DND-41 (cell line): ENCODE measurements around the gene FOS.
A peak's percentile ranks its signal among the peaks of the same experiment; 100 is the strongest.

Experiments
- ATAC-seq: fragments of 200-7000 bp; cut with Tn5 transposase; 3 replicates; pipeline ENCODE4 v1.9.1; 2021; ENCODE audit warnings: low read depth; ENCODE audit not compliant: insufficient read depth
- DNase-seq: peaks from one replicate; pipeline ENCODE4 v3.0.0-alpha.2; 2020
- H2AFZ ChIP-seq: 2 replicates; pipeline ENCODE4 v1.6.0; 2012; ENCODE audit warnings: low read depth, low read length
- H3K27ac ChIP-seq: 2 replicates; pipeline ENCODE4 v1.5.1; 2012; ENCODE audit warnings: low read length, inconsistent platforms
- H3K27me3 ChIP-seq: fragments of 200-600 bp; sonication (generic); 2 replicates; pipeline ENCODE4 v1.6.0; 2012; ENCODE audit warnings: low read length, mild to moderate bottlenecking, inconsistent platforms; ENCODE audit not compliant: insufficient read depth, poor library complexity
- H3K36me3 ChIP-seq: 2 replicates; pipeline ENCODE4 v1.5.1; 2012; ENCODE audit warnings: low read length, inconsistent platforms; ENCODE audit not compliant: insufficient read depth
- H3K4me1 ChIP-seq: 2 replicates; pipeline ENCODE4 v1.5.1; 2012; ENCODE audit warnings: mild to moderate bottlenecking, low read length; ENCODE audit not compliant: insufficient read depth
- H3K4me2 ChIP-seq: 2 replicates; pipeline ENCODE4 v1.6.0; 2012; ENCODE audit warnings: mild to moderate bottlenecking, moderate library complexity, low read length, inconsistent platforms; ENCODE audit not compliant: insufficient read depth
- H3K4me3 ChIP-seq, 2 experiments: fragments of 200-600 bp in 1 of 2; shearing (Covaris generic) in 1 of 2; 2 replicates each; pipeline ENCODE4 v1.5.1; 2012 to 2016; ENCODE audit warnings: inconsistent platforms in 2 of 2, low read length in 2 of 2, mild to moderate bottlenecking in 2 of 2, low read depth in 1 of 2, moderate library complexity in 1 of 2
- H3K79me2 ChIP-seq: 2 replicates; pipeline ENCODE4 v1.6.0; 2012; ENCODE audit warnings: low read length, inconsistent platforms; ENCODE audit not compliant: insufficient read depth
- H3K9ac ChIP-seq: 2 replicates; pipeline ENCODE4 v1.6.0; 2012; ENCODE audit warnings: low read depth, mild to moderate bottlenecking, inconsistent platforms, low read length, moderate library complexity
- H3K9me3 ChIP-seq: 2 replicates; pipeline ENCODE4 v1.5.1; 2012; ENCODE audit warnings: low read length, moderate library complexity, mild to moderate bottlenecking, inconsistent platforms; ENCODE audit not compliant: insufficient read depth, severe bottlenecking
- H4K20me1 ChIP-seq: 2 replicates; pipeline ENCODE4 v1.6.0; 2012; ENCODE audit warnings: low read length; ENCODE audit not compliant: insufficient read depth
- CTCF ChIP-seq: IDR thresholded peaks from 2 replicates; pipeline ENCODE4 v1.5.1; 2012; ENCODE audit warnings: borderline replicate concordance, low read length, moderate library complexity, mild to moderate bottlenecking; ENCODE audit not compliant: poor library complexity, severe bottlenecking; ENCODE audit errors: extremely low read depth
- EZH2 ChIP-seq: IDR thresholded peaks from 3 replicates; pipeline ENCODE4 v1.6.1; 2012; ENCODE audit warnings: borderline replicate concordance, low read depth, mild to moderate bottlenecking, moderate library complexity, low read length, inconsistent platforms; ENCODE audit not compliant: severe bottlenecking

Gene FOS

GRCh38 chr14:75247939-75248338, 30.7 kb upstream of the FOS start:
- no peak for ATAC-seq
- Histone ChIP-seq H4K20me1 (peaks cover 11% of the 10 kb centered on the region; the same call in 1 of the 2 replicates), H3K27ac (peak overlapping the region; percentile 82), H3K9me3 (no peaks in the 10 kb centered on the region), H3K27me3 (no peaks in the 10 kb centered on the region), H3K36me3 (no peaks in the 10 kb centered on the region), H3K4me3 (peak overlapping the region in 1 of 2 experiments; percentile 48; a peak in 2 of 4 replicates), H2AFZ (peak overlapping the region; percentile 61), H3K4me2 (peak overlapping the region; percentile 61), H3K9ac (peak overlapping the region; percentile 41), H3K79me2 (no peaks in the 10 kb centered on the region), H3K4me1 (peaks cover 48% of the 10 kb centered on the region)
- no peak for TF ChIP-seq CTCF
- no peak for TF ChIP-seq EZH2
- no peak for DNase-seq

GRCh38 chr14:75249251-75249957, 29.2 kb upstream of the FOS start:
- ATAC-seq = peak; percentile 92
- H3K4me1 ChIP-seq = peaks cover 48% of the 10 kb centered on the region
- TF ChIP-seq EZH2 (no peak), CTCF (no peak)
- peak; percentile 90 for DNase-seq
- H3K36me3 ChIP-seq = no peaks in the 10 kb centered on the region
- H3K79me2 ChIP-seq = no peaks in the 10 kb centered on the region
- H4K20me1 ChIP-seq = peaks cover 11% of the 10 kb centered on the region; the same call in 1 of the 2 replicates
- H3K27me3 ChIP-seq = peaks cover 2% of the 10 kb centered on the region
- H3K9me3 ChIP-seq = no peaks in the 10 kb centered on the region
- peak overlapping the region; percentile 45; the same call in 1 of the 2 replicates for H3K4me2 ChIP-seq
- H3K4me3 ChIP-seq = 0 out of 4 replicates have a peak overlapping the region, but pooled peaks of 1 of the 2 experiments have one; percentile 11
- no peak overlapping the region for H3K9ac ChIP-seq
- peak overlapping the region; percentile 43; the same call in 1 of the 2 replicates for H3K27ac ChIP-seq
- H2AFZ ChIP-seq = no peak overlapping the region

GRCh38 chr14:75249958-75250336, 28.7 kb upstream of the FOS start:
- no peak overlapping the region for H2AFZ ChIP-seq
- H3K27ac ChIP-seq = peak overlapping the region; percentile 41; the same call in 1 of the 2 replicates
- no peak overlapping the region for H3K4me2 ChIP-seq
- no peaks in the 10 kb centered on the region for H3K36me3 ChIP-seq
- DNase-seq (no peak), ATAC-seq (no peak)
- H4K20me1 ChIP-seq = peaks cover 11% of the 10 kb centered on the region; the same call in 1 of the 2 replicates
- peaks cover 6% of the 10 kb centered on the region for H3K27me3 ChIP-seq
- H3K79me2 ChIP-seq = no peaks in the 10 kb centered on the region
- H3K9me3 ChIP-seq = no peaks in the 10 kb centered on the region
- H3K9ac ChIP-seq = no peak overlapping the region
- no peak overlapping the region for H3K4me3 ChIP-seq
- H3K4me1 ChIP-seq = peaks cover 48% of the 10 kb centered on the region
- no peak for TF ChIP-seq CTCF
- TF ChIP-seq EZH2 = no peak
